ENCODE results near the gene NUDT14. TPM values are rescaled to one million over a fixed set of nuclear protein-coding genes. Genes with fewer than 3 reads are reported as not detected.

The NUDT14 gene
- total and polyA plus RNA-seq, 2 of the 8 experiments (the other 6 are each of a cell fraction or from before 2014, with no cell fraction given): 25.5 to 33.3 TPM

DNA sequence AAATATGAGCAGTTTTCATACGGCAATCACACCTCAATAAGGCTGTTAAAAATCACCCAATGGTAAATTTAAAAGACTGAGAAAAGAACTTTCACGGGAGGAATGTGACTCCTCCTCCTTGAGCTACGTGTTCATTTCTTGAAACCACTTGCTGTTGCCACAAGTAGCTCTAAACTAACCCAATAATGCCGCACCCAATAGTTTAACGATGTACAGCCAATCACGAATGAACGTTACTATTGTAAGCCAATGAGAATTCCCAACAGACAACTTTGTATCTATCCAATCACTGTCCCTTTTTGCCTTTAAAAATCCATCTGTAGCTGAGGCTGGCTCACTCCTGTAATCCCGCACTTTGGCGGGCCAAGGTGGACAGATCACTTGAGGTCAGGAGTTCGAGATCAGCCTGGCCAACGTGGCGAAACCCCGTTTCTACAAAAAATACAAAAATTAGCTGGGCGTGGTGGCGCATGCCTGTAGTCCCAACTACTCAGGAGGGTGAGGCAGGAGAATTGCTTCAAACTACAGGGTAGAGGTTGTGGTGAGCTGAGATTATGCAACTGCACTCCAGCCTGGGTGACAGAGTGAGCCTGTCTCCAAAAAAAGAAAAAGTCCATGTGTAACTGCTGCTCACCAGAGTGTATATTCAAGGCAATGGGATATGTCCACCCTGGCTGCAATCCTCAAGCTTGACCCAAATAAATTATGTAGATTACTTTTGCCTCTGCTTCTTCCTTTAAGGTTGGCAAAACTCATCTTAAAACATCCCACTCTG, 42.8 kb upstream of the NUDT14 start (continued):
- no peak for TF ChIP-seq JUND (IDR thresholded peaks at IDR 0.05; ENCODE audit: low read length)
- no peak for TF ChIP-seq POLR2A (IDR thresholded peaks at IDR 0.05; ENCODE audit: control extremely low read depth in 1 of 2, low read depth in 2 of 2, low read length in 2 of 2)
- TF ChIP-seq MAX (IDR thresholded peaks at IDR 0.05): no peak
- TF ChIP-seq SRF (IDR thresholded peaks at IDR 0.05; ENCODE audit: low read depth, low read length): no peak
